Endothelial cell of umbilical vein (primary cell): ENCODE data around the gene SLC1A3. TPM values are rescaled to one million over a fixed set of nuclear protein-coding genes. Genes with fewer than 3 reads are reported as not detected.

Source experiments
- BruUV-seq: library from RNA; stranded (reverse); fragments of 400-500 nt; replicated peaks from 2 replicates; lab custom pipeline; 2021; lab: Mats Ljungman, UMichigan
- CTCF ChIA-PET: fragments of 300-600, 350-600 bp; sonication (Branson Sonifier 250); formaldehyde crosslinking; loops from one replicate; lab custom pipeline; 2021; ENCODE audit warnings: antibody characterized with exemption, inconsistent platforms; lab: Charles Lee
- POLR2A ChIA-PET: fragments of 300-600, 350-600 bp; sonication (Branson Sonifier 250); formaldehyde crosslinking; loops from one replicate; lab custom pipeline; 2021; ENCODE audit warnings: antibody characterized with exemption, inconsistent platforms; lab: Charles Lee
- DNase-seq: peaks from one replicate; pipeline ENCODE4 v3.0.0-alpha.2; 2011; ENCODE audit warnings: low read depth, low spot score
- FAIRE-seq: peaks from 2 replicates; lab custom pipeline; 2011; peaks lifted over from hg19 to GRCh38; lab: Jason Lieb, UNC
- H2AFZ ChIP-seq: 2 replicates; pipeline ENCODE4 v1.6.0; 2012; ENCODE audit warnings: low read depth, low read length, control low read depth, inconsistent platforms
- H3K27ac ChIP-seq: 2 replicates; pipeline ENCODE4 v1.5.1; 2011; ENCODE audit warnings: low read depth, mild to moderate bottlenecking, control low read depth, low read length, moderate library complexity; ENCODE audit not compliant: insufficient read depth
- H3K27me3 ChIP-seq, 2 experiments: 2 replicates each; pipeline versions ENCODE4 v1.6.0 to v1.6.1; 2011; ENCODE audit warnings: low read length in 2 of 2, mixed read lengths in 1 of 2; ENCODE audit not compliant: control insufficient read depth in 2 of 2, insufficient read depth in 2 of 2
- H3K36me3 ChIP-seq, 2 experiments: 2 replicates in 1 of 2; 3 replicates in 1 of 2; pipeline ENCODE4 v1.5.1; 2011; ENCODE audit warnings: low read length in 2 of 2, mild to moderate bottlenecking in 1 of 2, moderate library complexity in 1 of 2; ENCODE audit not compliant: control insufficient read depth in 2 of 2, insufficient read depth in 2 of 2; ENCODE audit errors: extremely low read depth in 1 of 2
- H3K4me1 ChIP-seq: 3 replicates; pipeline ENCODE4 v1.5.1; 2011; ENCODE audit warnings: mild to moderate bottlenecking, low read length; ENCODE audit not compliant: control insufficient read depth, insufficient read depth; ENCODE audit errors: extremely low read depth
- H3K4me2 ChIP-seq: 2 replicates; pipeline ENCODE4 v1.6.1; 2011; ENCODE audit warnings: low read length, control low read depth, mixed read lengths; ENCODE audit not compliant: insufficient read depth
- H3K4me3 ChIP-seq, 3 experiments: fragments of 200-600 bp in 1 of 3; sonication (generic), shearing (Covaris generic) in 1 of 3; replicated peaks in 1 of 3; 2 replicates each; pipeline ENCODE4 v1.5.1; 2011 to 2016; ENCODE audit warnings: control low read depth in 3 of 3, low read length in 3 of 3, mild to moderate bottlenecking in 2 of 3, inconsistent platforms in 1 of 3, low read depth in 1 of 3, moderate library complexity in 1 of 3; ENCODE audit not compliant: insufficient read depth in 1 of 3
- H3K79me2 ChIP-seq: 2 replicates; pipeline ENCODE4 v1.6.0; 2012; ENCODE audit warnings: low read length, inconsistent platforms; ENCODE audit not compliant: control insufficient read depth, insufficient read depth
- H3K9ac ChIP-seq: replicated peaks from 2 replicates; pipeline ENCODE3; 2011; ENCODE audit warnings: low read length, control low read depth; ENCODE audit not compliant: insufficient read depth; ENCODE audit errors: extremely low read depth
- H3K9me1 ChIP-seq: replicated peaks from 3 replicates; pipeline ENCODE4 v1.6.0; 2011; ENCODE audit warnings: mild to moderate bottlenecking, low read length; ENCODE audit not compliant: control insufficient read depth, insufficient read depth; ENCODE audit errors: extremely low read depth
- H3K9me3 ChIP-seq: replicated peaks from 2 replicates; pipeline ENCODE4 v1.5.1; 2012; ENCODE audit warnings: low read length, inconsistent platforms; ENCODE audit not compliant: control insufficient read depth, insufficient read depth
- H4K20me1 ChIP-seq: replicated peaks from 2 replicates; pipeline ENCODE3; 2011; ENCODE audit warnings: mild to moderate bottlenecking, low read length; ENCODE audit not compliant: control insufficient read depth, insufficient read depth; ENCODE audit errors: extremely low read depth
- EZH2 ChIP-seq: IDR thresholded peaks from 2 replicates; pipeline ENCODE4 v1.6.1; 2012; ENCODE audit warnings: borderline replicate concordance, low read depth, mild to moderate bottlenecking, moderate library complexity, low read length, inconsistent platforms; ENCODE audit not compliant: severe bottlenecking
- FOS ChIP-seq: IDR thresholded peaks from 2 replicates; pipeline ENCODE4 v1.6.1; 2011; ENCODE audit warnings: mild to moderate bottlenecking, low read length, moderate library complexity, borderline replicate concordance; ENCODE audit not compliant: insufficient read depth
- GATA2 ChIP-seq: IDR thresholded peaks from 2 replicates; pipeline ENCODE4 v1.7.0; 2011; ENCODE audit warnings: low read depth, mild to moderate bottlenecking, moderate library complexity, mixed read lengths, low read length; ENCODE audit not compliant: insufficient read length, insufficient read depth
- JUN ChIP-seq: IDR thresholded peaks from 2 replicates; pipeline ENCODE4 v1.6.1; 2011; ENCODE audit warnings: borderline replicate concordance, low read depth; ENCODE audit not compliant: insufficient read length, insufficient read depth
- MYC ChIP-seq: IDR thresholded peaks from one replicate; pipeline ENCODE4 v1.6.1; 2011; ENCODE audit warnings: mild to moderate bottlenecking, low read depth, low read length
- POLR2A ChIP-seq: IDR thresholded peaks from 2 replicates; pipeline ENCODE4 v1.6.1; 2012; ENCODE audit warnings: low read depth, mild to moderate bottlenecking, control low read depth, low read length
- POLR2AphosphoS5 ChIP-seq: IDR thresholded peaks from 2 replicates; pipeline ENCODE4 v1.6.1; 2012; ENCODE audit warnings: low read depth, mild to moderate bottlenecking, control low read depth, low read length, moderate library complexity; ENCODE audit not compliant: insufficient read depth
- dilution Hi-C: fragments of 300-500 bp; cut with MboI; formaldehyde crosslinking; loops from one replicate; pipeline ENCODE4 v1.15.0; 2019; ENCODE audit warnings: low sequenced_read_pairs; ENCODE audit not compliant: extremely low pct_ligation_motif_present
- intact Hi-C: fragments of 100-400 bp; cut with micrococcal nuclease; formaldehyde crosslinking; loops from one replicate; pipeline ENCODE4 v1.10.0; 2022
- polyA plus RNA-seq, 4 experiments: library from polyadenylated mRNA; depleted of rRNA in 3 of 4; stranded (reverse) in 3 of 4; unstranded in 1 of 4; fragments of >200 nt; gene quantifications; 2 replicates each; pipeline versions ENCODE4 v1.2.1 to v1.2.3, GENCODE V29; 2011 to 2012; ENCODE audit warnings: missing spikeins in 1 of 4
- total RNA-seq: library from RNA; stranded (reverse); gene quantifications from 2 replicates; pipeline ENCODE4 v1.2.3, GENCODE V29; 2021
- TF ChIP-seq, protein P1 (sequence below): IDR thresholded peaks from 2 replicates; pipeline ENCODE4 v1.6.1; 2011; ENCODE audit not compliant: insufficient read depth, insufficient read length
- TF ChIP-seq, protein P2 (sequence below), 2 donors: IDR thresholded peaks; 1 replicate in 1 of 2; 2 replicates in 1 of 2; pipeline ENCODE4 v1.5.1; 2011; ENCODE audit warnings: low read length in 2 of 2, mild to moderate bottlenecking in 2 of 2, moderate library complexity in 2 of 2, control low read depth in 1 of 2, inconsistent platforms in 1 of 2, low read depth in 1 of 2; ENCODE audit not compliant: insufficient read depth in 1 of 2; ENCODE audit errors: extremely low read depth in 1 of 2

Gene SLC1A3
- total and polyA plus RNA-seq, 2 donors (not counting 3 experiments of a cell fraction or from before 2014, with no cell fraction given) = 0.36 TPM; not detected in 1

DNA sequence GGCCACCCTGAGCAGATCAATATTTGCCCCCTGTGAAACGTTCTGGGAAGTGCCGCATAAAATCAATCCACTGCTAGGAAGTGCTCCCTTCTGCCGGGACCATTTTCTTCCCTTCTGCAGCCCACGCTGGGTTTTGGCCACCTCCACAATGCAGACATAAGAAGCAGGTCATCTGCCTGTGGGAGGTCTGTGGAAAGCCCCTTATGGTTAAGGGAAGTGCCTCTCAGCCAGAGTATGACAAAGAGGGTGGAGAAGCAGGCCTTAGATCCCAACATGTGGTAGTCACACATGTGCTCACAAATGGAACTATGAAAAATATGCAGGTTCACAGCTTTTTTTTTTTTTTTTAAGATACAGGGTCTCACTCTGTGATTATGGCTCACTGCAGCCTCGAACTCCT, 82.8 kb downstream of the SLC1A3 start:
- Histone ChIP-seq H3K36me3 (no peaks in the 10 kb centered on the region), H3K9ac (no peak overlapping the region), H4K20me1 (no peaks in the 10 kb centered on the region), H3K4me2 (no peak overlapping the region), H3K27ac (no peak overlapping the region), H3K79me2 (no peaks in the 10 kb centered on the region), H3K27me3 (peaks cover 2 to 3% of the 10 kb centered on the region in 2 experiments), H3K9me1 (no peaks in the 10 kb centered on the region), H3K9me3 (no peaks in the 10 kb centered on the region), H3K4me1 (no peaks in the 10 kb centered on the region), H2AFZ (no peak overlapping the region), H3K4me3 (no peak overlapping the region)
- TF ChIP-seq GATA2 (no peak), FOS (no peak), POLR2AphosphoS5 (no peak), POLR2A (no peak), EZH2 (no peak), JUN (no peak), MYC (no peak)
- TF ChIP-seq, protein P1, sequence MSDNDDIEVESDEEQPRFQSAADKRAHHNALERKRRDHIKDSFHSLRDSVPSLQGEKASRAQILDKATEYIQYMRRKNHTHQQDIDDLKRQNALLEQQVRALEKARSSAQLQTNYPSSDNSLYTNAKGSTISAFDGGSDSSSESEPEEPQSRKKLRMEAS = no peak
- TF ChIP-seq, protein P2, sequence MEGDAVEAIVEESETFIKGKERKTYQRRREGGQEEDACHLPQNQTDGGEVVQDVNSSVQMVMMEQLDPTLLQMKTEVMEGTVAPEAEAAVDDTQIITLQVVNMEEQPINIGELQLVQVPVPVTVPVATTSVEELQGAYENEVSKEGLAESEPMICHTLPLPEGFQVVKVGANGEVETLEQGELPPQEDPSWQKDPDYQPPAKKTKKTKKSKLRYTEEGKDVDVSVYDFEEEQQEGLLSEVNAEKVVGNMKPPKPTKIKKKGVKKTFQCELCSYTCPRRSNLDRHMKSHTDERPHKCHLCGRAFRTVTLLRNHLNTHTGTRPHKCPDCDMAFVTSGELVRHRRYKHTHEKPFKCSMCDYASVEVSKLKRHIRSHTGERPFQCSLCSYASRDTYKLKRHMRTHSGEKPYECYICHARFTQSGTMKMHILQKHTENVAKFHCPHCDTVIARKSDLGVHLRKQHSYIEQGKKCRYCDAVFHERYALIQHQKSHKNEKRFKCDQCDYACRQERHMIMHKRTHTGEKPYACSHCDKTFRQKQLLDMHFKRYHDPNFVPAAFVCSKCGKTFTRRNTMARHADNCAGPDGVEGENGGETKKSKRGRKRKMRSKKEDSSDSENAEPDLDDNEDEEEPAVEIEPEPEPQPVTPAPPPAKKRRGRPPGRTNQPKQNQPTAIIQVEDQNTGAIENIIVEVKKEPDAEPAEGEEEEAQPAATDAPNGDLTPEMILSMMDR (IDR thresholded peaks at IDR 0.05; ENCODE audit: extremely low read depth in 1 of 2, insufficient read depth in 1 of 2, low read depth in 1 of 2, low read length in 2 of 2) = no peak
- no TSS peak for BruUV-seq
- no peak for FAIRE-seq
- intact Hi-C loops (loop anchor here (1.0 kb wide), 1 partner anchor 75 kb away; no protein-coding TSS in a partner anchor), dilution Hi-C loops (no loop called here)
- POLR2A ChIA-PET = no interaction called here
- DNase-seq = no peak
- CTCF ChIA-PET = interaction anchor here (1.0 to 1.5 kb wide), 3 partner anchors 11 to 671 kb away, joined by 3 to 4 read pairs (median 3); no protein-coding TSS in a partner anchor
